GM19025 (cell line): ENCODE measurements around the gene RASIP1.

Source experiments
- ATAC-seq: cut with Tn5 transposase; IDR thresholded peaks from one replicate; pipeline ENCODE4 v1.9.1; 2021; ENCODE audit warnings: mild to moderate bottlenecking, low read depth, moderate library complexity; ENCODE audit not compliant: unreplicated experiment

RASIP1 gene

GRCh38 chr19:48755787-48756186 is 15.4 kb upstream of the RASIP1 start:
- no peak for ATAC-seq

- no peak for ATAC-seq
Measured at GRCh38 chr19:48755084-48755641, 14.8 kb upstream of the RASIP1 start, which contains the start of gene FGF21. Gene FGF21, plus strand, starts transcription at chr19:48755524. Its CDS starts 713 bp downstream, at chr19:48756237.

GRCh38 chr19:48752496-48753365 is 12.3 kb upstream of the RASIP1 start, which contains the start of gene FUT1:
Gene FUT1, minus strand, starts transcription at chr19:48752641. Its CDS starts 1,360 bp downstream, at chr19:48751281.
- no peak for ATAC-seq

- no peak for ATAC-seq
Measured at GRCh38 chr19:48751845-48752495, 11.6 kb upstream of the RASIP1 start.

- ATAC-seq: no peak
Measured at GRCh38 chr19:48750771-48751504, 10.5 kb upstream of the RASIP1 start.

GRCh38 chr19:48750351-48750750 is 9.9 kb upstream of the RASIP1 start:
- ATAC-seq: no peak

- ATAC-seq: no peak
Measured at GRCh38 chr19:48749571-48750198, 9.3 kb upstream of the RASIP1 start.

- ATAC-seq: no peak
Measured at GRCh38 chr19:48746738-48747575, 6.5 kb upstream of the RASIP1 start, which contains the start of gene IZUMO1. Gene IZUMO1, minus strand, starts transcription at chr19:48746909. Its CDS starts 1,050 bp downstream, at chr19:48745859.

GRCh38 chr19:48746110-48746509 is 5.7 kb upstream of the RASIP1 start:
- no peak for ATAC-seq

GRCh38 chr19:48745208-48745995 is 5.0 kb upstream of the RASIP1 start:
- ATAC-seq: no peak

- ATAC-seq: no peak
Measured at GRCh38 chr19:48742096-48742495, 1.7 kb upstream of the RASIP1 start.

GRCh38 chr19:48741129-48741999 is 954 bp upstream of the RASIP1 start:
- ATAC-seq: no peak

- no peak for ATAC-seq
Measured at GRCh38 chr19:48739404-48740163, 826 bp downstream of the RASIP1 start.

- ATAC-seq: peak; percentile 85
Measured at GRCh38 chr19:48738557-48739403, 1.6 kb downstream of the RASIP1 start.

GRCh38 chr19:48737360-48737998 is 2.9 kb downstream of the RASIP1 start:
- ATAC-seq: no peak
